H1 (cell line): ENCODE results near the gene COL4A4. TPM values are rescaled to one million over a fixed set of nuclear protein-coding genes. Genes with fewer than 3 reads are reported as not detected.

Source experiments
- CTCF ChIA-PET: fragments of 300-600 bp; sonication (Branson Sonifier 250); formaldehyde crosslinking; loops from one replicate; lab custom pipeline; 2021; ENCODE audit not compliant: partially characterized antibody; lab: Charles Lee
- POLR2A ChIA-PET: fragments of 300-600 bp; sonication (Branson Sonifier 250); formaldehyde crosslinking; loops from one replicate; lab custom pipeline; 2021; ENCODE audit warnings: inconsistent platforms; ENCODE audit not compliant: partially characterized antibody; lab: Charles Lee
- DNase-seq, 2 experiments: peaks; one replicate each; pipeline versions ENCODE4 v3.0.0 to v3.0.0-alpha.2; 2010 to 2022; ENCODE audit warnings: low spot score in 2 of 2, low read depth in 1 of 2, mixed read lengths in 1 of 2
- FAIRE-seq: peaks from 2 replicates; lab custom pipeline; 2011; peaks lifted over from hg19 to GRCh38; lab: Jason Lieb, UNC
- H2AFZ ChIP-seq: 2 replicates; pipeline ENCODE4 v1.8.1; 2012; ENCODE audit warnings: low read length, inconsistent platforms
- H2AK5ac ChIP-seq: 2 replicates; pipeline ENCODE4 v1.6.1; 2013; ENCODE audit warnings: low read depth, low read length
- H2BK120ac ChIP-seq: replicated peaks from 2 replicates; pipeline ENCODE3; 2013; ENCODE audit warnings: low read depth, low read length, inconsistent platforms
- H2BK12ac ChIP-seq: 2 replicates; pipeline ENCODE4 v1.6.1; 2013; ENCODE audit warnings: low read depth, low read length
- H2BK15ac ChIP-seq: 2 replicates; pipeline ENCODE4 v1.6.1; 2013; ENCODE audit warnings: low read length
- H2BK20ac ChIP-seq: 2 replicates; pipeline ENCODE4 v1.6.1; 2013; ENCODE audit warnings: low read length
- H2BK5ac ChIP-seq: 2 replicates; pipeline ENCODE4 v1.6.1; 2013; ENCODE audit warnings: low read depth, low read length
- H3K14ac ChIP-seq: 2 replicates; pipeline ENCODE4 v1.6.1; 2013; ENCODE audit warnings: inconsistent platforms; ENCODE audit not compliant: insufficient read length
- H3K18ac ChIP-seq: 2 replicates; pipeline ENCODE4 v1.6.1; 2013; ENCODE audit warnings: low read length; ENCODE audit errors: extremely low read depth
- H3K23ac ChIP-seq: 2 replicates; pipeline ENCODE4 v1.6.1; 2013; ENCODE audit warnings: inconsistent platforms; ENCODE audit not compliant: insufficient read length
- H3K23me2 ChIP-seq: 2 replicates; pipeline ENCODE4 v1.6.1; 2013; ENCODE audit warnings: low read depth, low read length
- H3K27ac ChIP-seq: 2 replicates; pipeline ENCODE4 v1.6.1; 2011; ENCODE audit warnings: low read depth, low read length, inconsistent platforms
- H3K27me3 ChIP-seq, 4 experiments: replicated peaks in 1 of 4; 1 replicate in 1 of 4; 2 replicates in 3 of 4; pipeline versions ENCODE4 v1.6.1 to v1.8.1; 2011 to 2013; ENCODE audit warnings: low read length in 3 of 4, mild to moderate bottlenecking in 3 of 4, inconsistent platforms in 2 of 4, mixed read lengths in 2 of 4, moderate library complexity in 1 of 4; ENCODE audit not compliant: control insufficient read depth in 3 of 4, insufficient read depth in 3 of 4; ENCODE audit errors: extremely low read depth in 1 of 4
- H3K36me3 ChIP-seq, 4 experiments: 2 replicates each; pipeline versions ENCODE4 v1.6.1 to v1.8.1; 2011 to 2013; ENCODE audit warnings: mild to moderate bottlenecking in 4 of 4, low read length in 3 of 4, moderate library complexity in 2 of 4, control low read depth in 1 of 4, inconsistent platforms in 1 of 4; ENCODE audit not compliant: insufficient read depth in 4 of 4, control insufficient read depth in 2 of 4
- H3K4ac ChIP-seq: replicated peaks from 2 replicates; pipeline ENCODE3; 2013; ENCODE audit warnings: low read length, low read depth, mixed read lengths, inconsistent platforms; ENCODE audit not compliant: insufficient read length
- H3K4me1 ChIP-seq, 4 experiments: replicated peaks in 1 of 4; 1 replicate in 1 of 4; 2 replicates in 3 of 4; pipeline versions ENCODE4 v1.6.1 to v1.8.1; 2011 to 2013; ENCODE audit warnings: low read length in 3 of 4, inconsistent platforms in 2 of 4, mixed read lengths in 1 of 4; ENCODE audit not compliant: insufficient read depth in 4 of 4, control insufficient read depth in 3 of 4
- H3K4me2 ChIP-seq, 2 experiments: 2 replicates each; pipeline versions ENCODE4 v1.6.1 to v1.8.1; 2011 to 2013; ENCODE audit warnings: low read depth in 2 of 2, low read length in 2 of 2, control low read depth in 1 of 2, inconsistent platforms in 1 of 2, mild to moderate bottlenecking in 1 of 2; ENCODE audit not compliant: insufficient read depth in 1 of 2
- H3K4me3 ChIP-seq, 4 experiments: fragments of 200-600, 300-600 bp in 1 of 4; sonication (generic), shearing (Covaris generic), sonication (Bioruptor Twin) in 1 of 4; 2 replicates each; pipeline versions ENCODE4 v1.5.1 to v1.8.1; 2011 to 2016; ENCODE audit warnings: low read length in 4 of 4, low read depth in 3 of 4, control low read depth in 2 of 4, inconsistent platforms in 2 of 4, mild to moderate bottlenecking in 2 of 4, mixed read lengths in 1 of 4, moderate library complexity in 1 of 4; ENCODE audit not compliant: insufficient read depth in 2 of 4; ENCODE audit errors: extremely low read depth in 1 of 4
- H3K56ac ChIP-seq: replicated peaks from 2 replicates; pipeline ENCODE3; 2013; ENCODE audit warnings: low read depth, mild to moderate bottlenecking, mixed read lengths, low read length, inconsistent platforms; ENCODE audit not compliant: insufficient read length
- H3K79me1 ChIP-seq: 2 replicates; pipeline ENCODE4 v1.6.1; 2013; ENCODE audit warnings: low read depth, low read length, control low read depth
- H3K79me2 ChIP-seq, 2 experiments: 2 replicates each; pipeline versions ENCODE4 v1.6.1 to v1.8.1; 2012 to 2013; ENCODE audit warnings: low read length in 2 of 2, mild to moderate bottlenecking in 2 of 2, inconsistent platforms in 1 of 2; ENCODE audit not compliant: insufficient read depth in 2 of 2, control insufficient read depth in 1 of 2
- H3K9ac ChIP-seq, 4 experiments: replicated peaks in 1 of 4; 1 replicate in 1 of 4; 2 replicates in 3 of 4; pipeline versions ENCODE4 v1.6.1 to v1.8.1; 2011 to 2013; ENCODE audit warnings: low read depth in 3 of 4, low read length in 3 of 4, control low read depth in 2 of 4, mild to moderate bottlenecking in 2 of 4, moderate library complexity in 2 of 4, inconsistent platforms in 1 of 4; ENCODE audit errors: extremely low read depth in 1 of 4
- H3K9me3 ChIP-seq, 2 experiments: 2 replicates each; pipeline versions ENCODE4 v1.6.1 to v1.8.1; 2012 to 2013; ENCODE audit warnings: mild to moderate bottlenecking in 2 of 2, moderate library complexity in 2 of 2, control low read depth in 1 of 2, inconsistent platforms in 1 of 2, low read depth in 1 of 2, low read length in 1 of 2, mixed read lengths in 1 of 2; ENCODE audit not compliant: insufficient read depth in 2 of 2
- H4K20me1 ChIP-seq, 2 experiments: replicated peaks in 1 of 2; 2 replicates each; pipeline versions ENCODE3 to v1.8.1; 2011 to 2013; ENCODE audit warnings: inconsistent platforms in 2 of 2, low read length in 2 of 2, mild to moderate bottlenecking in 1 of 2; ENCODE audit not compliant: insufficient read depth in 2 of 2, control insufficient read depth in 1 of 2
- H4K5ac ChIP-seq: 2 replicates; pipeline ENCODE4 v1.6.1; 2013; ENCODE audit warnings: low read length, low read depth, mixed read lengths, inconsistent platforms; ENCODE audit not compliant: insufficient read length
- H4K8ac ChIP-seq: 2 replicates; pipeline ENCODE4 v1.8.0; 2013; ENCODE audit warnings: mild to moderate bottlenecking, moderate library complexity, low read length, inconsistent platforms; ENCODE audit not compliant: insufficient read depth; ENCODE audit errors: extremely low read depth
- H4K91ac ChIP-seq: replicated peaks from 2 replicates; pipeline ENCODE3; 2013; ENCODE audit warnings: low read length, mixed read lengths, inconsistent platforms; ENCODE audit not compliant: insufficient read length
- CHD2 ChIP-seq: IDR thresholded peaks from 2 replicates; pipeline ENCODE4 v1.6.1; 2012; ENCODE audit warnings: low read length, improper control_type of control experiment
- KDM4A ChIP-seq: IDR thresholded peaks from one replicate; pipeline ENCODE4 v1.7.1; 2012; ENCODE audit warnings: low read depth, mild to moderate bottlenecking, moderate library complexity, low read length, inconsistent platforms; ENCODE audit not compliant: severe bottlenecking
- SP2 ChIP-seq: IDR thresholded peaks from 2 replicates; pipeline ENCODE4 v1.6.1; 2012; ENCODE audit warnings: mild to moderate bottlenecking, low read length, inconsistent platforms
- WGBS, 2 experiments: shearing (Covaris generic) in 1 of 2; methylation state at CpG; one replicate each; pipeline versions ENCODE4 v1.1.6 to v1.1.7; 2013 to 2015; ENCODE audit warnings: low lambda C conversion rate in 2 of 2, mixed read lengths in 2 of 2, inconsistent platforms in 1 of 2, low coverage in 1 of 2, missing lambda C conversion rate in 1 of 2; ENCODE audit not compliant: insufficient replicate concordance in 2 of 2, insufficient coverage in 1 of 2, insufficient read length in 1 of 2; ENCODE audit errors: extremely low coverage in 1 of 2, missing lambda C conversion rate in 1 of 2; 5-methylcytosine and 5-hydroxymethylcytosine counted together
- polyA plus RNA-seq, 7 experiments: library from polyadenylated mRNA; depleted of rRNA in 3 of 7; stranded (reverse) in 5 of 7; unstranded in 2 of 7; fragments of >200 nt in 5 of 7; fragments of 200-250 nt in 2 of 7; gene quantifications; 1 replicate in 5 of 7; 2 replicates in 1 of 7; 4 replicates in 1 of 7; pipeline versions ENCODE4 v1.2.1 to v1.2.3, GENCODE V29; 2011 to 2013; ENCODE audit warnings: missing spikeins in 2 of 7, mixed read lengths in 2 of 7
- total RNA-seq: library from RNA; stranded (reverse); fragmentation: NEBNext Ultra II Directional; extraction: Animal tissue kit (Norgen Biotek cat#: 25700); gene quantifications from 2 replicates; pipeline ENCODE4 v1.2.1, GENCODE V29; 2021

Gene COL4A4
- total and polyA plus RNA-seq, 2 of the 8 experiments (the other 6 are each of a cell fraction or from before 2014, with no cell fraction given): 0.33 to 1.7 TPM

DNA sequence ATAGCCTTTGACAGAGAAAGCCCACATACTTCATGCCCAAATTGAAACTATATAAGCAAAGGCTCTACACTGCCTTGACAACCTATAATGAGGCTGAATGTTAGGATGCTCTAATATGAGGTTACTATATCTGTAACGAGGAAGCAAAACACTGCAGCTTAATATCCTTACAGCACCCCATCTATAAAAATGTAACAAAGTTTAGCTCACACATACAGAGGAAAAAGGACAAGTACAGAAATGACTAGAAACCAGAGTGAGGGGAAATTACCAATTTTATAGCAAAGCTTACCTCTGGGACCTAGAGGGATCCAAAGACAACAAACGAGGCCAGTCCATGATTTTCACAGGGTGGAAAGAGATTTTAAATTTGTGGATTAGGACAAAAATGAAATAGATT, 138.5 kb downstream of the COL4A4 start:
- Histone ChIP-seq H3K4me1 (peaks cover 0 to 3% (median 0%) of the 10 kb centered on the region in 4 experiments; a peak in 1 of 7 replicates), H2BK12ac (no peak overlapping the region), H3K27ac (no peak overlapping the region), H3K79me2 (no peaks in the 10 kb centered on the region), H3K4me2 (no peak overlapping the region), H3K23ac (no peak overlapping the region), H4K20me1 (no peaks in the 10 kb centered on the region), H3K4ac (no peak overlapping the region), H4K8ac (no peak overlapping the region), H2AK5ac (no peak overlapping the region), H3K9me3 (no peaks in the 10 kb centered on the region), H3K27me3 (no peaks in the 10 kb centered on the region), H2BK15ac (no peak overlapping the region), H2AFZ (no peak overlapping the region), H2BK5ac (no peak overlapping the region), H4K5ac (no peak overlapping the region), H2BK20ac (no peak overlapping the region), H3K79me1 (no peaks in the 10 kb centered on the region), H3K56ac (no peak overlapping the region), H3K36me3 (no peaks in the 10 kb centered on the region), H2BK120ac (no peak overlapping the region), H3K14ac (no peak overlapping the region), H4K91ac (no peak overlapping the region), H3K18ac (no peak overlapping the region), H3K4me3 (no peak overlapping the region), H3K23me2 (no peaks in the 10 kb centered on the region), H3K9ac (no peak overlapping the region)
- WGBS, 2 experiments: 87% methylated on average over 2 of the region's 2 CpGs; no CpG with 5 or more reads in 1 of the 2 experiments
- ChIA-PET CTCF (interaction anchor here (1.0 to 1.1 kb wide), 2 partner anchors 13 to 27 kb away, joined by 3 read pairs; no protein-coding TSS in a partner anchor), POLR2A (no interaction called here)
- FAIRE-seq (no peak), DNase-seq (no peak)
- no peak for TF ChIP-seq CHD2
- TF ChIP-seq KDM4A: no peak
- TF ChIP-seq SP2: no peak
